Activated T-helper 17 cell treated with anti-CD3 and anti-CD28 coated beads, Interleukin-2, amount 50 U/mL, for 72 hours (primary cell): ENCODE results near the gene CALM3. TPM values are rescaled to one million over a fixed set of nuclear protein-coding genes. Genes with fewer than 3 reads are reported as not detected.
A peak's percentile ranks its signal among the peaks of the same experiment; 100 is the strongest.

ENCODE experiments used
- ATAC-seq: fragments of 150-1000 bp; cut with Tn5 transposase; replicated peaks from 2 replicates; pipeline ENCODE4 v1.10.0; 2021; ENCODE audit warnings: mild to moderate bottlenecking, moderate library complexity
- H3K27ac Mint-ChIP-seq: one replicate; pipeline ENCODE4 v1.8.0; 2022; ENCODE audit warnings: mixed read lengths
- H3K27me3 Mint-ChIP-seq: one replicate; pipeline ENCODE4 v1.8.0; 2022; ENCODE audit warnings: mixed read lengths
- H3K36me3 Mint-ChIP-seq: one replicate; pipeline ENCODE4 v1.8.0; 2022; ENCODE audit warnings: low read depth, mild to moderate bottlenecking, mixed read lengths
- H3K4me1 Mint-ChIP-seq: one replicate; pipeline ENCODE4 v1.8.0; 2022; ENCODE audit warnings: mixed read lengths
- H3K4me3 Mint-ChIP-seq: one replicate; pipeline ENCODE4 v1.8.0; 2022; ENCODE audit warnings: mild to moderate bottlenecking, mixed read lengths
- H3K9me3 Mint-ChIP-seq: one replicate; pipeline ENCODE4 v1.8.0; 2022; ENCODE audit warnings: mixed read lengths
- total RNA-seq, 2 donors: library from RNA; stranded (reverse); gene quantifications; one replicate each; pipeline ENCODE4 v1.2.3, GENCODE V29; 2022

Gene CALM3
- total RNA-seq, 2 donors from 2014 or later = 313 to 323 TPM

DNA sequence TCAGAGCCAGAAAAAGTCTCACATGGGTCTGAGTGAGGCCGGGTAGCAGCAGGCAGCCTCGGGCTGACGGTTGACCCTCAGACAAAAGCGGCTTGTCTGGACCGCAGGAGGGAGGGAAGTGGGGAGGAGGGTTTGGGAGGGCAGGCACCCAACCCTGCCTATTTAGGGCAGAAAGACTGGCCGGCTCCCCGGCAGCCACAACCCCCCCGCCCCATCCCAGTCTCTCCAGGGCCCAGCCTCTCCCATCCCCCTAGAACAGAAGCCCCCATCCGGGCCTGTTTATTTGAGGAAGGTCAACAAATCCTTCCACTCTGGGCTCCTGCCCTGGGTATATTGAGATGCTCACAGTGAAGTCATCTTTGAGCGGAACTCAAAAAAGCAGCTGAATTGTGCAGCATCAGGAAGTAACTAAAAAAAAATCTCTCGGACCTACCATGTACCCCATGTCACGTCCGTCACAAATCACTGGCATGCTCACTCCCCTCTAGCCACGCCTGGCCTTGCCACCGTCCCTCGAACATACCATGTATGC, 53.6 kb downstream of the CALM3 start:
- no peak for ATAC-seq
- no peak overlapping the region for H3K27ac Mint-ChIP-seq
- H3K4me1 Mint-ChIP-seq = peaks cover 7% of the 10 kb centered on the region
- peaks cover 15% of the 10 kb centered on the region for H3K36me3 Mint-ChIP-seq
- no peaks in the 10 kb centered on the region for H3K9me3 Mint-ChIP-seq
- peaks cover 40% of the 10 kb centered on the region for H3K27me3 Mint-ChIP-seq
- H3K4me3 Mint-ChIP-seq = no peak overlapping the region

DNA sequence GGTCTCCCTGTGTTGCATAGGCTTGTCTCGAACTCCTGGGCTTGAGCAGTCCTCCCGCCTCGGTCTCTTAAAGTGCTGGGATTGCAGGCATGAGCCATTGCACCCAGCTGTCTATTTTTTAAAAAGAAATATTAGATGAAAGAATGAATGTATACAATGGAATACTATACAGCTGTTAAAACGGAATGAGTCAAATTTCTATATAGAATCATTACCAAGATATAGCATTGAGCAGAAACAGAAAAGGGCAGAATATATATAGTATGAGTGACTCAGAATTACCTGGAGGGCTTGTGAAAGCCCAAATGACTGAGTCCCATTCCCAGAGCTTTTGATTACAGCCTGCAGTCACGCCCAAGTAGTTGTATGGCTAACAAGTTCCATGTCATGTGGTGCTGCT, 55.4 kb downstream of the CALM3 start:
- peak; percentile 6 for ATAC-seq
- Mint-ChIP-seq H3K4me3 (peak overlapping the region; percentile 12), H3K9me3 (no peaks in the 10 kb centered on the region), H3K27me3 (peaks cover 34% of the 10 kb centered on the region), H3K4me1 (peaks cover 11% of the 10 kb centered on the region), H3K27ac (peak overlapping the region; percentile 67), H3K36me3 (peaks cover 5% of the 10 kb centered on the region)

DNA sequence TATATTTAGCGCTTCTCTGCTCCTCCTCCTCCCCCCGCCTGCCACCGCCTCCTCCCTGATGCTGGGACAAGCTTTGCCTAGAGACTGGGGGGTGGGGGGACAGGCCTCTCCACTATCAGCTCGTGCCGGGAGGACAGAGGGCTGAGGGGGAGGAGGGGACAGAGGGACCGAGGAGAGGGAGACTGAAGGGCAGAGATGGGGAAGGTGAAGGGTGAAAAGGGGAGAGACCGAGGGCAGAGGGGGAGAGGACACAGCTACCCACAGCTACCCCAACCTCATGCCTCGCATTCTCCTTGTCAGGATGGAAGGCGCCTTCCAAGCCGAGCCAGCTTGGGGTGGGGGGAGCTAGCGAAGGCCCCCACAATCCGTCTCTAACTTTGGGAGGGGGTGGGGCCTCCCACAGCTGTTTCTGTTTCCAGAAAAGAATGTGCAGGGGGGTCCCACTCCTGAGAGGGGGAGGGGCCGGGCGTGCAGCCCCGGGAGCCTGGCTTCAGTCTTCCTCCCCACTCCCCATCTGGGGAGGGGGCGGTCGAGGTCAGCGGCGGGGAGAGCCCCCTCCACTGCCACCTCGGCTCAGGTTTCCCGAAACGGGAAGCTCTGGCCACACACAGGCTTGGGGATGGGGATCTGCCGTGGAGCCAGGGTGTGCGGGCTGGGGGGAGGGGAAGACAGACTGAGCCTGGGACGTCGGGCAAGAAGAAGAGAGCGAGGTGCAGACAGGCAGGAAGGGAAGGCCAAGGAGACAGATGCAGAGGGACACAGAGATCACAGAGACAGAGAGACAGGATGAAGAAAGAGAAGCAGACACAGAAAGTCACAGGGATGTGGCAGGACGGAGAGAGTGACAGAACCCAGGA, 58.2 kb downstream of the CALM3 start:
- no peak for ATAC-seq
- Mint-ChIP-seq H3K9me3 (no peaks in the 10 kb centered on the region), H3K4me3 (peak overlapping the region; percentile 85), H3K36me3 (peaks cover 5% of the 10 kb centered on the region), H3K4me1 (peaks cover 18% of the 10 kb centered on the region), H3K27me3 (peaks cover 25% of the 10 kb centered on the region), H3K27ac (no peak overlapping the region)

DNA sequence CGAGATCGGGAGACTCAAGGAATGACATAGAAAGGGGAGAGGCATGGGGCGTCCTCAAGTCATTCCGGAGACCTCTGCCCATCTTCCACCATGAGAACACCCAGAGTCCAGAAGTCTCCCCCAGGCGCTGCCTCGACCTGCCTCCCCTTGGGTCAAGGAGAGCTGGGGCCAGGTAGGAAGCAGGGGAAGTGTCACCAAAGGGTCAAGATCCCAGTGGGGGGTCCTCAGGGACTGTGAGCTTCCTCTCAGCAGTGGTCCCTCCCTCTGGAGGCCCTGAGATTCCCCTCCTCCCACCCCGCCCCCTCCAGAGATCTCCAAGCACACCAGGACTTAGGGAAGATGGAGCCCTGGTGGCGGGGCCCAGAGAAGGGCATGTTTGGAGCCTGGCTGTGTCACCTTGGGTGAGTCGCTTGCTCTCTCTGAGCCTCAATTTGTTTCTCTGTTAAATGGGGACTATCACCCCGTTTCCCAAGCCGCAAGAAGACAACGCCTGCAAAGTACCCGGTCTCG, 58.9 kb downstream of the CALM3 start:
- Mint-ChIP-seq H3K4me3 (peak overlapping the region; percentile 85), H3K27me3 (peaks cover 22% of the 10 kb centered on the region), H3K27ac (no peak overlapping the region), H3K4me1 (peaks cover 18% of the 10 kb centered on the region), H3K9me3 (no peaks in the 10 kb centered on the region), H3K36me3 (peaks cover 5% of the 10 kb centered on the region)
- no peak for ATAC-seq

Other genes starting within 250 kb of the CALM3 start
- not detected for gene CCDC8, start 187.8 kb upstream of the CALM3 start, total RNA-seq
- gene PNMA8C, start 172.4 kb upstream of the CALM3 start, total RNA-seq = not detected
- gene PNMA8A, start 129.8 kb upstream of the CALM3 start, total RNA-seq = not detected
- gene PNMA8B, start 105.5 kb upstream of the CALM3 start, total RNA-seq = under 1 TPM in 1 of 2 donors, not detected in 1; 0.08 TPM
- 10 to 100 TPM in 1 of 2 donors, 1 to 10 TPM in 1; 1.3 to 12.9 TPM for gene PTGIR, start 23.8 kb downstream of the CALM3 start, total RNA-seq
- 1 to 10 TPM in 1 of 2 donors, not detected in 1; 9.6 TPM for gene GNG8, start 34.9 kb downstream of the CALM3 start, total RNA-seq
- 1 to 10 TPM in 1 of 2 donors, under 1 TPM in 1; 0.09 to 5.4 TPM for gene DACT3, start 59.9 kb downstream of the CALM3 start, total RNA-seq
- gene PRKD2, start 115.8 kb downstream of the CALM3 start, total RNA-seq = 100 to 1,000 TPM in 1 of 2 donors, 10 to 100 TPM in 1; 75.0 to 103 TPM
- gene FKRP, start 144.7 kb downstream of the CALM3 start, total RNA-seq = 10 to 100 TPM in 1 of 2 donors, 1 to 10 TPM in 1; 6.3 to 14.3 TPM
- 10 to 100 TPM; 60.7 to 69.9 TPM for gene STRN4, start 145.1 kb downstream of the CALM3 start, total RNA-seq
- gene SLC1A5, start 187.3 kb downstream of the CALM3 start, total RNA-seq = 100 to 1,000 TPM; 119 to 221 TPM
- 100 to 1,000 TPM in 1 of 2 donors, 10 to 100 TPM in 1; 69.7 to 137 TPM for gene AP2S1, start 249.5 kb downstream of the CALM3 start, total RNA-seq